Measurements from ENCODE around the gene ZNF850. TPM values are rescaled to one million over a fixed set of nuclear protein-coding genes. Genes with fewer than 3 reads are reported as not detected.
"Not testable (repeated sequence)": the region's sequence is repeated elsewhere in the genome, so short reads cannot be mapped to it uniquely, and the experiment has no call there.

ZNF850 gene
- total RNA-seq, 1 donor from 2014 or later, result 5.1 TPM

GRCh38 chr19:36797786-36798108 is 25.1 kb upstream of the ZNF850 start:
- peaks cover 23 to 33% of the 10 kb centered on the region in 2 donors for H3K36me3 ChIP-seq
- DNase-seq (ENCODE audit: low spot score in 2 of 2), result no peak
- peak overlapping the region; percentile 87 to 88 for H3K4me3 ChIP-seq
- H3K9me3 ChIP-seq, result peaks cover 21 to 68% of the 10 kb centered on the region in 2 donors
- H3K27ac ChIP-seq, result peak overlapping the region; percentile 64 to 65
- intact Hi-C loops (cut with DNase I), result loop anchor here (1.0 to 5.0 kb wide), 2 partner anchors 24 to 795 kb away; partner anchors contain the start of genes ZNF540 and ZNF571
- TF ChIP-seq, protein P1, sequence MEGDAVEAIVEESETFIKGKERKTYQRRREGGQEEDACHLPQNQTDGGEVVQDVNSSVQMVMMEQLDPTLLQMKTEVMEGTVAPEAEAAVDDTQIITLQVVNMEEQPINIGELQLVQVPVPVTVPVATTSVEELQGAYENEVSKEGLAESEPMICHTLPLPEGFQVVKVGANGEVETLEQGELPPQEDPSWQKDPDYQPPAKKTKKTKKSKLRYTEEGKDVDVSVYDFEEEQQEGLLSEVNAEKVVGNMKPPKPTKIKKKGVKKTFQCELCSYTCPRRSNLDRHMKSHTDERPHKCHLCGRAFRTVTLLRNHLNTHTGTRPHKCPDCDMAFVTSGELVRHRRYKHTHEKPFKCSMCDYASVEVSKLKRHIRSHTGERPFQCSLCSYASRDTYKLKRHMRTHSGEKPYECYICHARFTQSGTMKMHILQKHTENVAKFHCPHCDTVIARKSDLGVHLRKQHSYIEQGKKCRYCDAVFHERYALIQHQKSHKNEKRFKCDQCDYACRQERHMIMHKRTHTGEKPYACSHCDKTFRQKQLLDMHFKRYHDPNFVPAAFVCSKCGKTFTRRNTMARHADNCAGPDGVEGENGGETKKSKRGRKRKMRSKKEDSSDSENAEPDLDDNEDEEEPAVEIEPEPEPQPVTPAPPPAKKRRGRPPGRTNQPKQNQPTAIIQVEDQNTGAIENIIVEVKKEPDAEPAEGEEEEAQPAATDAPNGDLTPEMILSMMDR (IDR thresholded peaks at IDR 0.05), result no peak
- peaks cover 0 to 3% of the 10 kb centered on the region in 2 donors for H3K4me1 ChIP-seq
- no peaks in the 10 kb centered on the region for H3K27me3 ChIP-seq

DNA sequence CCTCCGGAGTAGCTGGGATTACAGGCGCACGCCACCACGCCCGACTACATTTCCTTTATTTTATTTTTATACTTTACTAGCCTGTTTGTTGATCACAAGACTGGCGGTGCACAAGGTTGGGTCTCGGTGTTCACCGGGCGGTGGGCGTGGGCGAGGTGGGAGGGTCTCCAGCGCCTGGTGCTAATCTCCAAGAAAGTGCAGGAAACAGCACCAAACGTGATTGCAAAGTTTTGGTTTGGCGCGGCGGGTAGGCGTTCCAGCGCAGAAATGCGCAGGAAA is 24.0 kb upstream of the ZNF850 start:
- intact Hi-C loops (cut with DNase I), result loop anchor here (5.0 kb wide), 1 partner anchor 796 kb away; the partner anchor contains the start of genes ZNF540 and ZNF571
- H3K27ac ChIP-seq, result peak overlapping the region in 1 of 2 donors; percentile 68
- no peak for DNase-seq (ENCODE audit: low spot score in 2 of 2)
- H3K27me3 ChIP-seq, result no peaks in the 10 kb centered on the region
- H3K9me3 ChIP-seq, result peaks cover 13 to 57% of the 10 kb centered on the region in 2 donors
- H3K4me1 ChIP-seq, result peaks cover 0 to 3% of the 10 kb centered on the region in 2 donors
- peak overlapping the region; percentile 87 to 88 for H3K4me3 ChIP-seq
- H3K36me3 ChIP-seq, result peaks cover 16 to 23% of the 10 kb centered on the region in 2 donors
- TF ChIP-seq, protein P1 (IDR thresholded peaks at IDR 0.05), result no peak

DNA sequence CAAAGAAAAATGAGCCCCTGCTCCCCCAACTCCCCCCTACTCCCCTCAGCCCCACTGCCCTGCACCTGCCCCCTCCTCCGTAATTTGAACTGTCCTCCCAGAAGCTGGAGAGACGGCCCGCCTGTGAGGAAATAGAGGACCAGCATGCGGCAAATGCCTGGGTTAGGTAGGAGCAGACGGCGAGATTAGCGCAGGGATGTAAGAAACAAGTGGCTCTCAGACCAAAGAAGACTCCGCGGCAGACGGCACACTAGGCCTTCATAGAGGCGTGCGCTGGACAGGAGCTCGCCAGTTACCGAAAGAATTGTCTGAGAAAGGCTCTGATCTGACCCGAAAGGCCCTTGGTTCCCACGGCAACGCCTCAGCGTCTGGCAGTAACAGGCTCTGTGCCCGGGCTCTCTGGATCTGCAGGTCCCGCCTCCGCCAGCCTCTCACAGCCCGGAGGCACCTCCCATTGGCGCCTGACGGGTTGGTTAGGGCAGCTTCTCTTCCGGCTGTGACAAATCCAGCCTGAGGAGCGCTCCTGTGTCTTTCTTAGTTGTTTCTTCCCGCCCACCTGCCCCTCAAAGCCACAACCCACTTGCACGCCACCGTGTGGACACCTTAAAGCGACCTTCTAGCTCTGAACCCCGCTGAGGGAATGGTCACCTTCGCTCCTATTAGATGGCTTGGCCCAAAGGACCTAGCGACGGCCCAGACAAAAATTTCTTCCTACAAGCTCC is 19.0 kb upstream of the ZNF850 start:
- not testable (repeated sequence) for H3K36me3 ChIP-seq, H3K27me3 ChIP-seq
- H3K4me3 ChIP-seq, result peak overlapping the region in 1 of 2 donors; percentile 25

DNA sequence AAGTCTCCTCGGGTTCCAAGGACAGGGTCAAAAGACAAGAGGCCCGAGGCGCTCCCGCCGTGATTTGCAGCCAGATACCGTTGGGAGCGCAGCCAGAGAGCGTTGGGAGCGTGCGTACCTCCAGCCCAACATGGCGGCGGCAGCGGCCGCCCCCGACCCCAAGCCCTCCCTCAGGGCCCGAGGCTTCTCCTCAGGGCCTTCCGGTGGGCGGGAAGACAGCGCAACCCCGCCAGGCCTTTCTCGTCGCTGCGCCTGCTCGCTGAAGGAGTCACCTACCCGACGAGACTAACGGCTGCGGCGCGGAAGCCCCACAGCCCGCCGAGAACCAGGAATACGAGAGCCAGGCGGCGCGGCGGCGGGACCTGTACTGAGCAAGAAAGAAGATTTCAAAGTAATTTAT is 3.2 kb upstream of the ZNF850 start:
- TF ChIP-seq, protein P1 (IDR thresholded peaks at IDR 0.05), result no peak
- intact Hi-C loops (cut with DNase I), result loop anchor here (10.0 kb wide), 1 partner anchor 539 kb away; no protein-coding TSS in a partner anchor
- H3K4me3 ChIP-seq, result peak overlapping the region; percentile 39 to 53

More for the DNA sequence above, 19.0 kb upstream of the ZNF850 start:
- DNase-seq (ENCODE audit: low spot score in 2 of 2); H3K4me1 ChIP-seq; H3K27ac ChIP-seq; intact Hi-C loops (cut with DNase I): not testable (repeated sequence)
- peaks cover 0 to 52% of the 10 kb centered on the region in 2 donors for H3K9me3 ChIP-seq

GRCh38 chr19:36773223-36773579 is 594 bp upstream of the ZNF850 start:
- H3K27me3 ChIP-seq, result no peaks in the 10 kb centered on the region
- TF ChIP-seq, protein P1 (IDR thresholded peaks at IDR 0.05), result no peak
- H3K27ac ChIP-seq, result peak overlapping the region in 1 of 2 donors; percentile 86
- no peaks in the 10 kb centered on the region for H3K36me3 ChIP-seq
- DNase-seq (ENCODE audit: low spot score in 2 of 2), result no peak
- H3K4me1 ChIP-seq, result peaks cover 0 to 6% of the 10 kb centered on the region in 2 donors
- peak overlapping the region; percentile 69 to 82 for H3K4me3 ChIP-seq
- intact Hi-C loops (cut with DNase I), result loop anchor here (1.0 to 10.0 kb wide), 10 partner anchors 24 to 542 kb away; partner anchors contain the start of genes ZNF260, ZNF383, ZNF420 and ZNF461
- H3K9me3 ChIP-seq, result peaks cover 0 to 36% of the 10 kb centered on the region in 2 donors

More for the DNA sequence above, 3.2 kb upstream of the ZNF850 start:
- peak overlapping the region; percentile 17 to 44 for H3K27ac ChIP-seq
- DNase-seq (ENCODE audit: low spot score in 2 of 2), result peak in 1 of 2 donors; percentile 63
- H3K27me3 ChIP-seq, result no peaks in the 10 kb centered on the region
- H3K36me3 ChIP-seq, result no peaks in the 10 kb centered on the region
- peaks cover 0 to 6% of the 10 kb centered on the region in 2 donors for H3K4me1 ChIP-seq
- peaks cover 0 to 19% of the 10 kb centered on the region in 2 donors for H3K9me3 ChIP-seq
